ENCODE data around the gene CELF4.

- no peak for TF ChIP-seq CTCF (IDR thresholded peaks at IDR 0.05; ENCODE audit: borderline replicate concordance, extremely low read depth, low read length, poor library complexity, severe bottlenecking)
- no peak for TF ChIP-seq EZH2 (IDR thresholded peaks at IDR 0.05; ENCODE audit: borderline replicate concordance, low read depth, low read length, severe bottlenecking)
These were observed 358.3 kb downstream of the CELF4 start for GRCh38 chr18:37207343-37207742.

Data from DND-41 (cell line).